GM19452 (cell line): Measurements from ENCODE around the gene GIPC3.

ENCODE experiments used
- ATAC-seq: cut with Tn5 transposase; IDR thresholded peaks from one replicate; pipeline ENCODE4 v1.9.1; 2021; ENCODE audit not compliant: unreplicated experiment

The GIPC3 gene

GRCh38 chr19:3634496-3635045, 49.3 kb downstream of the GIPC3 start:
- no peak for ATAC-seq

GRCh38 chr19:3636506-3636905, 51.2 kb downstream of the GIPC3 start:
- no peak for ATAC-seq

DNA sequence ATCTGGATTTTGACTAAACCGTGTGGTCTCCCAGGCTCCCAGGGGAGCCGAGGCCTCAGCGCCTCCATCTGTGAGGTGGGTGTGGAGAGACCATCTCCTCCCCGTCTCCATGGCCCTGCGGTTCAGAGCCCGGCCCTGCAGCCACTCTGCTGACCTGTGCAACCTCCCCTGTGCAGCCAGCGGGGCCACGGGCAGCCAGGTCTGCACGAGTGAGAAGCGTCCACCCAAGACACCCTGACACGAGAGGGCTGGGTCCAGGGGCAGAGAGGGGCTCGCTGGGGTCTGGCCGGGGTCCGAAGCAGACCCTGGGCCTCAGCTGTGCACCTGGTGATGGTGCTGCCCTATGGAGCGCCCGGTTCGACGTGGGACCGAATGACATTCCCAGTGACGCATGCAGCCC, 51.7 kb downstream of the GIPC3 start:
- ATAC-seq: no peak

GRCh38 chr19:3637621-3638020, 52.3 kb downstream of the GIPC3 start:
- no peak for ATAC-seq

GRCh38 chr19:3638208-3639193, 53.2 kb downstream of the GIPC3 start:
- ATAC-seq: no peak

GRCh38 chr19:3639479-3639878, 54.2 kb downstream of the GIPC3 start:
- ATAC-seq: no peak

DNA sequence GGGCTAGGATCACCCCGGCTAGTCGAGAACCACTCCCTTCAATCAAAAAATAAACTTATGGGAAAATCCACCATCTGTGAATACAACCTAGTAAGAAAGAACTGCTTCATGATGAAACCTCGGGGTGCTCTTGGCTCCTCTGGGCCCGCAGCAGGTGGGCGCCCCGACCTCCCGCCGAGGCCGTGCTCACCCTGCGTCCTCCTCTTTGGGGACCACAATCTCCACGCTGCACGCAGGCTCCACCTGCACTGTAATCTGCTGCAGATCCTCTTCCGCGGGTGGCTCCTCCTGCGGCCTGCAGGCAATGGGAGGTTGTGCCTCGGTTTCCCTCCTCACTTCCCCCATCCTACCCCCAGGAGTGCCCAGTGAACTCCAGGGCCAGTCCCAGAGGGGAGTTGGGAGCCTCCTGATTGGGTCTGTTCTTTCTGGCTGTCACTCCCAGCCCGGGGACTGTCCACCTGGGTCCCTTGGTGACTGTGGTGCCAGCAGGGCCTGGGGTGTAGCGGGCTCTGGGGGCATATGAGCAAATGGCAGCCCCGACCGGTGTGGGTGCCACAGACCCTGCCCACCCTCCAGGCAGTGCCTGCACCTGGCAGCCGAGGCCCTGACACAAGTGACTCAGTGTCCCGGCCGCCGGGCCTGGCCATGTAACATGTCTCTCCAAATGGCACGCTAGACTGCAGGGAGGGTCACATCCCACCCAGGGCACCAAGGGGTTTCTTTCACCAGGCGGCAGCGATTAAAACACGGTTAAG, 56.4 kb downstream of the GIPC3 start:
- ATAC-seq: no peak

DNA sequence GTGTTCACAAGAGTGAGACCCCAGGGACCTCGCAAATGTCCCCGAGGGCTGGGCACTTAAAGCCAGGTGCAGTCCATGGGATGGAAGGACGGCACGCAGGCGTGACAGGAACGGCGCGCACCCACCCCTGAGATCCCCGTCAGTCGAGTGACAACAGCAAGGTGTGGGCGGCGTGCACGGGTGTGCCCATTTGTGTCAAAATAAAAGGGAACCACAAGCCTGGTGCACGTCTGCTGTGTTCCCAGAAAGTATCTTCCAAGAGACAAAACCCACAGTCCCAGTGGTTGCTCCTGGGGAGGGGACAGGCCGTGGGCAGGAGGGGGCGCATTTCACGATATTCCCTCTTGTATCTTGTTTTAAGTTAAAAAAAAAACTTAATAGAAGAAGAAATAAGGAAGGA, 57.0 kb downstream of the GIPC3 start:
- no peak for ATAC-seq
